T-cell (primary cell): ENCODE measurements around the gene CAPS2. TPM values are rescaled to one million over a fixed set of nuclear protein-coding genes. Genes with fewer than 3 reads are reported as not detected.
"Not testable (repeated sequence)": the region's sequence is repeated elsewhere in the genome, so short reads cannot be mapped to it uniquely, and the experiment has no call there.

Experiments
- ATAC-seq, 4 experiments: fragments of 200-7000 bp in 3 of 4; fragments of 150-1000 bp in 1 of 4; cut with Tn5 transposase; replicated peaks in 1 of 4; 1 replicate in 3 of 4; 2 replicates in 1 of 4; pipeline ENCODE4 v1.10.0; 2021; ENCODE audit warnings: moderate library complexity in 3 of 4, mild to moderate bottlenecking in 2 of 4, moderate number of reproducible peaks in 1 of 4
- CTCF ChIA-PET, 2 donors: fragments of 300-600 bp; sonication (Branson Sonifier 250); formaldehyde crosslinking; loops; one replicate each; lab custom pipeline; 2022; ENCODE audit warnings: antibody characterized with exemption in 2 of 2; lab: Charles Lee
- POLR2A ChIA-PET, 2 donors: fragments of 300-600 bp; sonication (Branson Sonifier 250); formaldehyde crosslinking; loops; one replicate each; lab custom pipeline; 2022; ENCODE audit warnings: antibody characterized with exemption in 2 of 2; lab: Charles Lee
- DNase-seq, 35 experiments: peaks; one replicate each; pipeline versions ENCODE4 v3.0.0 to v3.0.0-alpha.2; 2013 to 2023
- H3K27ac ChIP-seq: one replicate; pipeline ENCODE4 v1.5.1; 2013; ENCODE audit warnings: low read length
- H3K27me3 ChIP-seq, 2 experiments: replicated peaks in 1 of 2; 1 replicate in 1 of 2; 2 replicates in 1 of 2; pipeline versions ENCODE4 v1.6.1 to v1.7.0; 2013; ENCODE audit warnings: low read length in 1 of 2, mixed read lengths in 1 of 2; ENCODE audit not compliant: control insufficient read depth in 2 of 2, insufficient read depth in 2 of 2; ENCODE audit errors: extremely low read depth in 1 of 2
- H3K36me3 ChIP-seq, 2 donors: 1 replicate in 1 of 2; 2 replicates in 1 of 2; pipeline versions ENCODE4 v1.6.1 to v1.7.0; 2013; ENCODE audit warnings: low read length in 1 of 2; ENCODE audit not compliant: control insufficient read depth in 2 of 2, insufficient read depth in 1 of 2; ENCODE audit errors: extremely low read depth in 1 of 2
- H3K4me1 ChIP-seq, 2 experiments: 1 replicate in 1 of 2; 2 replicates in 1 of 2; pipeline versions ENCODE4 v1.6.1 to v1.7.0; 2013; ENCODE audit warnings: low read length in 2 of 2, mixed read lengths in 1 of 2; ENCODE audit not compliant: insufficient read depth in 2 of 2, control insufficient read depth in 1 of 2; ENCODE audit errors: extremely low read depth in 1 of 2
- H3K4me3 ChIP-seq, 2 donors: 1 replicate in 1 of 2; 2 replicates in 1 of 2; pipeline versions ENCODE4 v1.5.1 to v1.7.0; 2013; ENCODE audit warnings: mild to moderate bottlenecking in 2 of 2, low read length in 1 of 2, moderate library complexity in 1 of 2; ENCODE audit not compliant: control insufficient read depth in 1 of 2; ENCODE audit errors: extremely low read depth in 1 of 2
- H3K9me3 ChIP-seq: 2 replicates; pipeline ENCODE4 v1.7.0; 2013
- H3K27ac Mint-ChIP-seq, 2 donors: one replicate each; pipeline ENCODE4 v1.8.0; 2020 to 2021; ENCODE audit warnings: mild to moderate bottlenecking in 2 of 2, mixed read lengths in 2 of 2
- H3K27me3 Mint-ChIP-seq, 2 donors: one replicate each; pipeline ENCODE4 v1.8.0; 2021 to 2022; ENCODE audit warnings: mixed read lengths in 2 of 2
- H3K36me3 Mint-ChIP-seq: one replicate; pipeline ENCODE4 v1.8.0; 2021; ENCODE audit warnings: mixed read lengths
- H3K4me1 Mint-ChIP-seq, 3 donors: one replicate each; pipeline ENCODE4 v1.8.0; 2020 to 2022; ENCODE audit warnings: mixed read lengths in 3 of 3, mild to moderate bottlenecking in 1 of 3
- H3K4me3 Mint-ChIP-seq, 3 donors: one replicate each; pipeline ENCODE4 v1.8.0; 2020 to 2022; ENCODE audit warnings: mild to moderate bottlenecking in 3 of 3, mixed read lengths in 3 of 3, moderate library complexity in 3 of 3
- H3K9me3 Mint-ChIP-seq, 3 donors: one replicate each; pipeline ENCODE4 v1.8.0; 2020 to 2022; ENCODE audit warnings: mixed read lengths in 3 of 3
- WGBS: methylation state at CpG from one replicate; pipeline ENCODE4 v1.1.5; 2013; ENCODE audit warnings: missing lambda C conversion rate; ENCODE audit not compliant: insufficient coverage; 5-methylcytosine and 5-hydroxymethylcytosine counted together
- total RNA-seq, 35 experiments: library from RNA in 6 of 35; stranded (reverse) in 6 of 35; fragments of 120-200 nt in 1 of 35; gene quantifications; one replicate each; pipeline versions ENCODE4 v1.2.1 to v1.2.4 and lab custom pipeline; 2013 to 2026

CAPS2 gene
- total RNA-seq, 5 donors from 2014 or later (not counting 1 experiment from before 2014, with no cell fraction given): 2.4 to 4.7 (median 4.4) TPM

- ATAC-seq (peak in 1 of 4 experiments; percentile 52), DNase-seq (peak in 1 of 35 experiments; percentile 14)
- CTCF ChIA-PET: no interaction called here
These were observed 30.8 kb upstream of the CAPS2 start for GRCh38 chr12:75360920-75361319.

GRCh38 chr12:75354011-75354410, 23.9 kb upstream of the CAPS2 start:
- POLR2A ChIA-PET: no interaction called here
- H3K9me3 Mint-ChIP-seq: peaks cover 3 to 28% (median 6%) of the 10 kb centered on the region in 3 donors
- ATAC-seq: no peak
- Histone ChIP-seq H3K4me3 (no peak overlapping the region), H3K27me3 (no peaks in the 10 kb centered on the region), H3K27ac (no peak overlapping the region), H3K4me1 (no peaks in the 10 kb centered on the region), H3K9me3 (no peaks in the 10 kb centered on the region), H3K36me3 (no peaks in the 10 kb centered on the region)
- CTCF ChIA-PET: no interaction called here
- peaks cover 0 to 5% (median 2%) of the 10 kb centered on the region in 3 donors for H3K4me1 Mint-ChIP-seq
- H3K27ac Mint-ChIP-seq: no peak overlapping the region
- no peak for DNase-seq
- H3K4me3 Mint-ChIP-seq: no peak overlapping the region
- peaks cover 24% of the 10 kb centered on the region for H3K36me3 Mint-ChIP-seq
- no peaks in the 10 kb centered on the region for H3K27me3 Mint-ChIP-seq

More at GRCh38 chr12:75360920-75361319, 30.8 kb upstream of the CAPS2 start:
- POLR2A ChIA-PET: no interaction called here
- Histone ChIP-seq H3K27me3 (no peaks in the 10 kb centered on the region), H3K9me3 (no peaks in the 10 kb centered on the region), H3K4me3 (no peak overlapping the region), H3K27ac (no peak overlapping the region), H3K4me1 (peaks cover 0 to 2% of the 10 kb centered on the region in 2 experiments), H3K36me3 (no peaks in the 10 kb centered on the region)
- Mint-ChIP-seq H3K27ac (peak overlapping the region; percentile 6 to 37), H3K9me3 (no peaks in the 10 kb centered on the region), H3K27me3 (no peaks in the 10 kb centered on the region), H3K36me3 (no peaks in the 10 kb centered on the region), H3K4me3 (no peak overlapping the region), H3K4me1 (peaks cover 5 to 10% (median 7%) of the 10 kb centered on the region in 3 donors)

GRCh38 chr12:75350413-75350812, 20.3 kb upstream of the CAPS2 start:
- DNase-seq (no peak), ATAC-seq (no peak)
- H3K27me3 Mint-ChIP-seq: peaks cover 4% of the 10 kb centered on the region in 2 donors
- ChIA-PET CTCF (no interaction called here), POLR2A (no interaction called here)
- no peaks in the 10 kb centered on the region for H3K4me1 ChIP-seq
- no peak overlapping the region for H3K4me3 ChIP-seq
- no peak overlapping the region for H3K27ac Mint-ChIP-seq
- H3K36me3 ChIP-seq: no peaks in the 10 kb centered on the region
- H3K27me3 ChIP-seq: peaks cover 0 to 3% of the 10 kb centered on the region in 2 experiments
- H3K36me3 Mint-ChIP-seq: peaks cover 24% of the 10 kb centered on the region
- H3K27ac ChIP-seq: no peak overlapping the region
- H3K4me3 Mint-ChIP-seq: no peak overlapping the region
- H3K9me3 Mint-ChIP-seq: peaks cover 3 to 23% (median 6%) of the 10 kb centered on the region in 3 donors
- H3K4me1 Mint-ChIP-seq: peaks cover 0 to 9% (median 6%) of the 10 kb centered on the region in 3 donors
- 78% methylated on average over 1 of the region's 2 CpGs for WGBS
- no peaks in the 10 kb centered on the region for H3K9me3 ChIP-seq

- H3K9me3 Mint-ChIP-seq: peaks cover 3 to 19% (median 6%) of the 10 kb centered on the region in 3 donors
- WGBS: 97% methylated on average over 4 of the region's 4 CpGs
- Histone ChIP-seq H3K9me3 (no peaks in the 10 kb centered on the region), H3K27ac (no peak overlapping the region), H3K27me3 (peaks cover 0 to 3% of the 10 kb centered on the region in 2 experiments), H3K4me3 (no peak overlapping the region), H3K36me3 (no peaks in the 10 kb centered on the region), H3K4me1 (no peaks in the 10 kb centered on the region)
- H3K27me3 Mint-ChIP-seq: peaks cover 4% of the 10 kb centered on the region in 2 donors
- no peak for DNase-seq
- peaks cover 20% of the 10 kb centered on the region for H3K36me3 Mint-ChIP-seq
- H3K27ac Mint-ChIP-seq: no peak overlapping the region
- no peak for ATAC-seq
- H3K4me3 Mint-ChIP-seq: no peak overlapping the region
- peaks cover 0 to 9% (median 7%) of the 10 kb centered on the region in 3 donors for H3K4me1 Mint-ChIP-seq
- CTCF ChIA-PET: no interaction called here
- POLR2A ChIA-PET: no interaction called here
These were observed 19.8 kb upstream of the CAPS2 start for GRCh38 chr12:75349946-75350345.

GRCh38 chr12:75346215-75346614, 16.1 kb upstream of the CAPS2 start:
- H3K27ac ChIP-seq, H3K36me3 Mint-ChIP-seq, H3K4me3 ChIP-seq, CTCF ChIA-PET, H3K27ac Mint-ChIP-seq, H3K36me3 ChIP-seq, H3K27me3 ChIP-seq, H3K4me1 Mint-ChIP-seq, H3K4me1 ChIP-seq, POLR2A ChIA-PET, H3K27me3 Mint-ChIP-seq, H3K4me3 Mint-ChIP-seq, H3K9me3 Mint-ChIP-seq, H3K9me3 ChIP-seq: not testable (repeated sequence)
- DNase-seq (peak in 1 of 35 experiments; percentile 34), ATAC-seq (peak in 1 of 4 experiments; percentile 46)
- WGBS: 40% methylated on average over 3 of the region's 6 CpGs

GRCh38 chr12:75345531-75345930, 15.4 kb upstream of the CAPS2 start:
- no peak for DNase-seq
- Mint-ChIP-seq H3K27ac (no peak overlapping the region), H3K9me3 (no peaks in the 10 kb centered on the region), H3K4me1 (peaks cover 0 to 7% (median 7%) of the 10 kb centered on the region in 3 donors), H3K27me3 (peaks cover 4% of the 10 kb centered on the region in 2 donors), H3K4me3 (no peak overlapping the region), H3K36me3 (no peaks in the 10 kb centered on the region)
- Histone ChIP-seq H3K4me1 (no peaks in the 10 kb centered on the region), H3K9me3 (no peaks in the 10 kb centered on the region), H3K27me3 (peaks cover 0 to 3% of the 10 kb centered on the region in 2 experiments), H3K4me3 (no peak overlapping the region), H3K27ac (no peak overlapping the region), H3K36me3 (no peaks in the 10 kb centered on the region)
- no CpG with 5 or more reads among the region's 2 CpGs for WGBS
- ChIA-PET POLR2A (interaction anchor here in 1 of 2 donors (0.5 kb wide), 1 partner anchor 651 kb away, joined by 17 read pairs; no protein-coding TSS in a partner anchor), CTCF (interaction anchor here in 1 of 2 donors (1.9 kb wide), 1 partner anchor 12 kb away, joined by 13 read pairs; the partner anchor contains the start of gene GLIPR1L1)
- no peak for ATAC-seq
